Breast epithelium (tissue), 4 donors: ENCODE data around the gene CRIM1. TPM values are rescaled to one million over a fixed set of nuclear protein-coding genes. Genes with fewer than 3 reads are reported as not detected.
A peak's percentile ranks its signal among the peaks of the same experiment; 100 is the strongest.

Experiments
- DNase-seq, 2 donors: peaks; one replicate each; pipeline ENCODE4 v3.0.0-alpha.2; 2019; ENCODE audit warnings: low spot score in 2 of 2
- H3K27ac ChIP-seq, 2 donors: fragments of 200-600 bp; sonication (generic) in 1 of 2; one replicate each; pipeline ENCODE4 v1.5.1; 2016 to 2019; ENCODE audit warnings: mild to moderate bottlenecking in 1 of 2
- H3K27me3 ChIP-seq, 2 donors: fragments of 200-600 bp; sonication (generic) in 1 of 2; one replicate each; pipeline versions ENCODE4 v1.5.1 to v1.6.0; 2017 to 2019; ENCODE audit warnings: control low read depth in 1 of 2, mild to moderate bottlenecking in 1 of 2
- H3K36me3 ChIP-seq: fragments of 200-600 bp; one replicate; pipeline ENCODE4 v1.5.1; 2019
- H3K4me1 ChIP-seq, 2 donors: fragments of 200-600 bp; sonication (generic); one replicate each; pipeline ENCODE4 v1.5.1; 2016 to 2019; ENCODE audit warnings: control low read depth in 1 of 2
- H3K4me3 ChIP-seq, 3 donors: fragments of 200-600 bp; sonication (generic); 1 replicate in 2 of 3; 2 replicates in 1 of 3; pipeline ENCODE4 v1.5.1; 2016 to 2019; ENCODE audit warnings: mild to moderate bottlenecking in 3 of 3, moderate library complexity in 2 of 3
- H3K9me3 ChIP-seq, 2 donors: fragments of 200-600 bp; sonication (generic) in 1 of 2; one replicate each; pipeline ENCODE4 v1.5.1; 2016 to 2019; ENCODE audit warnings: control low read depth in 1 of 2
- POLR2A ChIP-seq: fragments of 450-650 bp; IDR thresholded peaks from one replicate; pipeline ENCODE4 v1.6.1; 2016; ENCODE audit warnings: antibody characterized with exemption, mild to moderate bottlenecking, moderate library complexity
- POLR2AphosphoS5 ChIP-seq, 3 donors: sonication (generic); formaldehyde crosslinking; IDR thresholded peaks; one replicate each; pipeline ENCODE4 v1.6.1; 2017; ENCODE audit warnings: antibody characterized with exemption in 3 of 3
- intact Hi-C: fragments of 100-400 bp; cut with DNase I; formaldehyde crosslinking; loops from one replicate; pipeline ENCODE4 v1.15.1; 2023; ENCODE audit warnings: low total_unique reads
- total RNA-seq, 3 donors: library from RNA; depleted of rRNA; stranded (reverse); fragments of >200 nt; gene quantifications; one replicate each; pipeline ENCODE4 v1.1.0, GENCODE V29; 2016
- TF ChIP-seq, protein P1 (sequence below), 3 donors: fragments of 450-650 bp; IDR thresholded peaks; one replicate each; pipeline ENCODE4 v1.5.1; 2016 to 2017; ENCODE audit warnings: antibody characterized with exemption in 3 of 3, mild to moderate bottlenecking in 3 of 3, moderate library complexity in 3 of 3

The CRIM1 gene
- total RNA-seq, 3 donors from 2014 or later = 166 to 187 (median 178) TPM

DNA sequence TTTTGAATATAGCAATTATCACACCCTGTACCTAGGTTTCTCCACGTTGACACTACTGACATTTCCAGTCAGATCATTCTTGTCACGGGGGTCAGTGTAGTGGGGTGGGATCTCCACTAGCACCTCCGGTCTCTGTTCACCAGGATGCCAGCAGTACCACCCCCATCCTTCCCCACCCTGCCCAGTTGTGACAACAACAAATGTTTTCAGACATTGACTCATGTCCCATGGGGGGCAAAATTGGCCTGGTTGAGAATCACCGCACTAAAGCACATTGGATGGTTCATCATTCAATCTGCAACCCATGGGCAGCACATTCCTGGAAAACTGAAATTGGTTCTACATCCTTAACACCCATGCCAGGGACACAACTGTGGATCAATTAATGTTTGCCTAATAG lies 210.1 kb downstream of the CRIM1 start:
- no peaks in the 10 kb centered on the region for H3K27me3 ChIP-seq
- no peak for DNase-seq
- H3K4me1 ChIP-seq = no peaks in the 10 kb centered on the region
- H3K36me3 ChIP-seq = no peaks in the 10 kb centered on the region
- H3K27ac ChIP-seq = no peak overlapping the region
- no peak overlapping the region for H3K4me3 ChIP-seq
- intact Hi-C loops = no loop called here
- TF ChIP-seq POLR2AphosphoS5 (IDR thresholded peaks at IDR 0.05) (no peak), POLR2A (no peak)
- TF ChIP-seq, protein P1, sequence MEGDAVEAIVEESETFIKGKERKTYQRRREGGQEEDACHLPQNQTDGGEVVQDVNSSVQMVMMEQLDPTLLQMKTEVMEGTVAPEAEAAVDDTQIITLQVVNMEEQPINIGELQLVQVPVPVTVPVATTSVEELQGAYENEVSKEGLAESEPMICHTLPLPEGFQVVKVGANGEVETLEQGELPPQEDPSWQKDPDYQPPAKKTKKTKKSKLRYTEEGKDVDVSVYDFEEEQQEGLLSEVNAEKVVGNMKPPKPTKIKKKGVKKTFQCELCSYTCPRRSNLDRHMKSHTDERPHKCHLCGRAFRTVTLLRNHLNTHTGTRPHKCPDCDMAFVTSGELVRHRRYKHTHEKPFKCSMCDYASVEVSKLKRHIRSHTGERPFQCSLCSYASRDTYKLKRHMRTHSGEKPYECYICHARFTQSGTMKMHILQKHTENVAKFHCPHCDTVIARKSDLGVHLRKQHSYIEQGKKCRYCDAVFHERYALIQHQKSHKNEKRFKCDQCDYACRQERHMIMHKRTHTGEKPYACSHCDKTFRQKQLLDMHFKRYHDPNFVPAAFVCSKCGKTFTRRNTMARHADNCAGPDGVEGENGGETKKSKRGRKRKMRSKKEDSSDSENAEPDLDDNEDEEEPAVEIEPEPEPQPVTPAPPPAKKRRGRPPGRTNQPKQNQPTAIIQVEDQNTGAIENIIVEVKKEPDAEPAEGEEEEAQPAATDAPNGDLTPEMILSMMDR (IDR thresholded peaks at IDR 0.05) = no peak
- no peaks in the 10 kb centered on the region for H3K9me3 ChIP-seq

DNA sequence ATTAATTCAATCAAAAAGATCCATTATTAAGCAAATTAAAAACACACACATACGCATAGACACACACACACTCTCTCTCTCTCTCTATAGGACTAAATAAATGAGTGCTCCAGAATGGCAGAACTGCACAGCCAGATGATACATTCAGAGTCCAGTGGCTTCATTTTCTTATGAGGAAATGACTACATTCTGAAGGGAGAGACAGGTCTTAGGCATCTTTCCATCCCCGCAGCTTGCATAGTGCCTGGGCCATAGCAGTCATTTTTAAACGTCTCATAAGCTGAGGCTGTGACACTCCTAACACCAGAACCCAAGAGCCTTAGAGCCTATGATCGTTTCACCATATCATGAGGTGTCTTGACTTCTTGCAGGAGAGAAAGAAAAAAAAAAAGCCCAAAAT lies 211.3 kb downstream of the CRIM1 start:
- Histone ChIP-seq H3K27me3 (no peaks in the 10 kb centered on the region), H3K9me3 (no peaks in the 10 kb centered on the region), H3K4me1 (no peaks in the 10 kb centered on the region), H3K36me3 (no peaks in the 10 kb centered on the region), H3K4me3 (no peak overlapping the region), H3K27ac (no peak overlapping the region)
- intact Hi-C loops = no loop called here
- TF ChIP-seq POLR2AphosphoS5 (IDR thresholded peaks at IDR 0.05) = no peak
- no peak for TF ChIP-seq POLR2A
- TF ChIP-seq, protein P1 (IDR thresholded peaks at IDR 0.05) = no peak
- DNase-seq = no peak

DNA sequence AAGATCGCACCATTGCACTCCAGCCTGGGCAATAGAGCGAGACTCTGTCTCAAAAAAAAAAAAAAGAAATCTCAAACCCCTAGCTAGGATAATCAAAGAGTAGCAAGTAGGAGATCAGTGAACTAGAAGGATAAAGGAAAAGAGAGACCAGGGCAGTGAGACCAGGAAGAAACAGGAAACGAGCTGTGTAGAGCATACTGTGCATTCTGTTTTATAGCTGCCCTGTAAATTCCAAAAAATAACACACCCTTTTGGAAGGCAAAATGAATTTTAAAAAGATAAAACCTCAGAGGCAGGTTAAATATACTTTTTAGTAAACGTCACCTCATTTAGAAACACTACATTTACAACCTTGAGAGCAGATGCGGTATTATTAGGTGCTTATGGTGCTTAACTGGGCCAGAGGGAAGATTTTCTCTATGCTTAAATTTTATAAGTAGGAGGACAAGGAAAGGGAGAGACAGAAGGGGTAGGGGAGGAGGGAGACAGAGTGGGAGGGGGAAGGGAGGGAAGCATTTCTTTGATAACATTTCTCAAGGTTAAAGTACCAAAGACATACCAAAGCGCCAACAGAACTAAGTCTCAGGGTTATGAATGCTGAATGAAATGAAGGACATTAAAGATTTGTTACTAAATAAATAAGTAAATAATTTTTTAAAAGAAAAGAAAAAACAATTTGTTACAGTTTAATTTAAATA lies 212.3 kb downstream of the CRIM1 start:
- no peak for DNase-seq
- Histone ChIP-seq H3K27me3 (no peaks in the 10 kb centered on the region), H3K4me3 (no peak overlapping the region), H3K9me3 (no peaks in the 10 kb centered on the region), H3K36me3 (no peaks in the 10 kb centered on the region), H3K27ac (peak overlapping the region in 1 of 2 donors; percentile 57), H3K4me1 (no peaks in the 10 kb centered on the region)
- TF ChIP-seq, protein P1 (IDR thresholded peaks at IDR 0.05) = no peak
- TF ChIP-seq POLR2A = no peak
- no peak for TF ChIP-seq POLR2AphosphoS5 (IDR thresholded peaks at IDR 0.05)
- intact Hi-C loops = no loop called here

DNA sequence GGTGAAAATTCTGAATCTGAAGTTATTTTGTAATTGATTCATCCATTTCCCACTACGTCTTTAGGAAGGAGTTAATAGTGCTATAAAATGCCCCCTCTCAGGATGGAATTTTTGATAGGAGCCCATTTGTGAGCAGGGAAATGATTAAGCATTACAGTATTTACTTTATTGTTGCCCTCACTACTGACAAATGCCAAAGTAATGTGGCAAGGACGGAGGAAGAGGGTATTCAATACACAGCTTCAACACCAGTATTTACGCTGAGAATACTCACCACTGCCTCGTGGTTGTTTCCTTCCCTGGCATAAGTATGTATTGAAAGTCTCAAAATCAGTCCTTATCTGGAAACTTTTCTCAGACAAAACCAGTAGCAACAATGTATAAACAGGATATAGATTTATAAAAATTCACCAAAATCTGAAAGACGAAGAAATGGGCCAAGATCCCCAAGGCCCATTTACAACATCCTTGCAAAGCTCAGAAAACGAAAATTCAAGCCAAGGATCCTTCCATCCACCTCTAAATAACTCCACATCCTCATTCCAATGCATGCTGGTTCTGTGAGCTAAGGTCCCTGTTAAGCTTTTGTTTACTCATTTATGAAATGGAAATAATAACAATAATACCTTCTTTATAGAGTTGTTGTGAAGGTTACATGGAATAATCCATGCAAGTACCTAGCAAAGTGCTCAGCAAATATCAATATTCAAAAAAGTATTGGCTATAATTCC lies 213.1 kb downstream of the CRIM1 start:
- Histone ChIP-seq H3K27me3 (no peaks in the 10 kb centered on the region), H3K27ac (peak overlapping the region; percentile 43 to 57), H3K36me3 (no peaks in the 10 kb centered on the region), H3K9me3 (no peaks in the 10 kb centered on the region), H3K4me3 (no peak overlapping the region), H3K4me1 (no peaks in the 10 kb centered on the region)
- no peak for TF ChIP-seq POLR2A
- TF ChIP-seq, protein P1 (IDR thresholded peaks at IDR 0.05) = no peak
- TF ChIP-seq POLR2AphosphoS5 (IDR thresholded peaks at IDR 0.05) = no peak
- no peak for DNase-seq
- intact Hi-C loops = no loop called here

DNA sequence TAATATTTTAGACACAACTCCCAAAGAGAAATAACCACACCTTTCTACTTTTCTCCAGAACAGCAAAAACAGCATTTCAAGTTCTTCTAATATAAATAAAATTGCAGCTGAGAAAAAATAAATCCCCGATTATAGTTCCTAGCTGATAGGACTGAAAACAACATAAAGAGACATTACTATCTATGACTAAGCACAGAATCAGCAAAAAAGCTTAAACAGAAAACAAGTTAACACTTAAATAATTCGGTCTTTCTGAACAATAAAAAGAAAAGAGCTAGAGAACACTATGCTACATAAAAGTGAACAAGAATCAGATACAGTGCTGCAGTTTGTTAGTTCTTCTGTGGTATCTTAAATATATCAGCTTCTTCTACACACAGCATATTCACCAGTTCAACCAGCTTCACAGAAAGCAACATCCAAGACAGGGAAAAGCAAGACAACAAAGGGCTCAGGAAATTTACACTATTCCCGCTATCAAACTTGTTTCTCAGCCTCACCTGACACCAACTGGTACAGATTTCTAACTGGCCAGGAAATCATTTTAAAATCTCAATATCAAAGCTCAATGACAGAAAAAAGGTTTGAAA lies 213.8 kb downstream of the CRIM1 start:
- no peaks in the 10 kb centered on the region for H3K27me3 ChIP-seq
- no peak for DNase-seq
- TF ChIP-seq, protein P1 (IDR thresholded peaks at IDR 0.05) = no peak
- TF ChIP-seq POLR2AphosphoS5 (IDR thresholded peaks at IDR 0.05) = no peak
- no peak for TF ChIP-seq POLR2A
- H3K4me3 ChIP-seq = no peak overlapping the region
- no peaks in the 10 kb centered on the region for H3K9me3 ChIP-seq
- intact Hi-C loops = no loop called here
- peak overlapping the region; percentile 11 to 27 for H3K27ac ChIP-seq
- H3K36me3 ChIP-seq = no peaks in the 10 kb centered on the region
- H3K4me1 ChIP-seq = no peaks in the 10 kb centered on the region
